Esophagus muscularis mucosa (tissue), 4 donors: ENCODE data around the gene NOS3.

Source experiments
- EP300 ChIP-seq: sonication (generic); formaldehyde crosslinking; IDR thresholded peaks from one replicate; pipeline ENCODE4 v1.6.1; 2017; ENCODE audit warnings: antibody characterized with exemption
- POLR2A ChIP-seq: fragments of 450-650 bp; IDR thresholded peaks from one replicate; pipeline ENCODE4 v1.6.1; 2017; ENCODE audit warnings: antibody characterized with exemption, moderate library complexity, mild to moderate bottlenecking, low read depth
- POLR2AphosphoS5 ChIP-seq, 2 donors: sonication (generic); formaldehyde crosslinking; IDR thresholded peaks; one replicate each; pipeline ENCODE4 v1.6.1; 2017; ENCODE audit warnings: antibody characterized with exemption in 2 of 2
- TF ChIP-seq, protein P1 (sequence below), 3 experiments: fragments of 200-600 bp in 2 of 3; fragments of 450-650 bp in 1 of 3; sonication (generic) in 2 of 3; IDR thresholded peaks; one replicate each; pipeline ENCODE4 v1.5.1; 2017 to 2019; ENCODE audit warnings: antibody characterized with exemption in 3 of 3, mild to moderate bottlenecking in 2 of 3, moderate library complexity in 1 of 3

DNA sequence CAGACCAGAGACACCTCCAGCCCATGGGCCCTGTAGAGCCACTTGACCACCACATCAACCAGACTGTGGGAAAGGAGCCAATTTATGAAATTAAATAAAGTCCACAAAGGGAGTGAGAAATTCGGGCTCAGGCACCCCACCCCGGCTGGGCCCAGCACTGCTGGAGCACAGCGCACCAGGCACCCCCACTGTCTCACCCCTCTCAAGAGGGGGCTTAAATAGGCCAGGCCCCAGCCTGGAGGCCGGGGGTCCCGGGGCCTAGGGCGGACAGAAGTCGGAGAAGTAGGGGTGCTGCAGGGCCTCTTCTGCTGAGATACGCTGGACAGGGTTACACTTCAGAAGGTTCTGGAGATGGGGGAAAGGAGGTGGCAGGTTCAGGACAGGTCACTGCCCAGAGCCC, 62.9 kb downstream of the NOS3 start:
- TF ChIP-seq, protein P1, sequence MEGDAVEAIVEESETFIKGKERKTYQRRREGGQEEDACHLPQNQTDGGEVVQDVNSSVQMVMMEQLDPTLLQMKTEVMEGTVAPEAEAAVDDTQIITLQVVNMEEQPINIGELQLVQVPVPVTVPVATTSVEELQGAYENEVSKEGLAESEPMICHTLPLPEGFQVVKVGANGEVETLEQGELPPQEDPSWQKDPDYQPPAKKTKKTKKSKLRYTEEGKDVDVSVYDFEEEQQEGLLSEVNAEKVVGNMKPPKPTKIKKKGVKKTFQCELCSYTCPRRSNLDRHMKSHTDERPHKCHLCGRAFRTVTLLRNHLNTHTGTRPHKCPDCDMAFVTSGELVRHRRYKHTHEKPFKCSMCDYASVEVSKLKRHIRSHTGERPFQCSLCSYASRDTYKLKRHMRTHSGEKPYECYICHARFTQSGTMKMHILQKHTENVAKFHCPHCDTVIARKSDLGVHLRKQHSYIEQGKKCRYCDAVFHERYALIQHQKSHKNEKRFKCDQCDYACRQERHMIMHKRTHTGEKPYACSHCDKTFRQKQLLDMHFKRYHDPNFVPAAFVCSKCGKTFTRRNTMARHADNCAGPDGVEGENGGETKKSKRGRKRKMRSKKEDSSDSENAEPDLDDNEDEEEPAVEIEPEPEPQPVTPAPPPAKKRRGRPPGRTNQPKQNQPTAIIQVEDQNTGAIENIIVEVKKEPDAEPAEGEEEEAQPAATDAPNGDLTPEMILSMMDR (IDR thresholded peaks at IDR 0.05) = no peak
- no peak for TF ChIP-seq POLR2A
- TF ChIP-seq EP300 = no peak
- TF ChIP-seq POLR2AphosphoS5 (IDR thresholded peaks at IDR 0.05) = no peak
